Dedifferentiated amniotic fluid mesenchymal stem cell (primary cell): ENCODE results near the gene RAD17.
"Not testable (repeated sequence)": the region's sequence is repeated elsewhere in the genome, so short reads cannot be mapped to it uniquely, and the experiment has no call there.

Source experiments
- DNase-seq: peaks from one replicate; pipeline ENCODE4 v3.0.0-alpha.2; 2016; ENCODE audit errors: extremely low spot score

Gene RAD17

DNA sequence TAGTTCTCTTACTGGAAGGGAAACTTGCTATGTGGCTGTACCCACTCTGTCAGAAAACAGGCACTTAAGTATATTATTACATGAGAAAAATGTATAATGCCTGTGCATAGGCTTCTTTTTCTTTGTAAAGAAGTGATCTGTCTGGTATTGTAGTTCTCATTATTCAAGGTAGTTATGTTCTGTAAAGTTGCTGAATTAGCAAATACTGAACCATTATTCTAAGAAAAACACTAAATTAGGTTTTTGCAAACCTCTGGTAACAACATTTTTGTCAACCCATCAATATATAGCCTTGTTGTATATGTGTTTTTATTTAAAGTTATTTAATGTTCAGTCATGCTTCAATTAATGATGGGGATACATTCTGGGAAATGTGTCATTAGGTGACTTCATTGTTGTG, 8.8 kb downstream of the RAD17 start:
- DNase-seq = no peak

GRCh38 chr5:69404659-69405330, 35.2 kb downstream of the RAD17 start:
- DNase-seq = no peak

DNA sequence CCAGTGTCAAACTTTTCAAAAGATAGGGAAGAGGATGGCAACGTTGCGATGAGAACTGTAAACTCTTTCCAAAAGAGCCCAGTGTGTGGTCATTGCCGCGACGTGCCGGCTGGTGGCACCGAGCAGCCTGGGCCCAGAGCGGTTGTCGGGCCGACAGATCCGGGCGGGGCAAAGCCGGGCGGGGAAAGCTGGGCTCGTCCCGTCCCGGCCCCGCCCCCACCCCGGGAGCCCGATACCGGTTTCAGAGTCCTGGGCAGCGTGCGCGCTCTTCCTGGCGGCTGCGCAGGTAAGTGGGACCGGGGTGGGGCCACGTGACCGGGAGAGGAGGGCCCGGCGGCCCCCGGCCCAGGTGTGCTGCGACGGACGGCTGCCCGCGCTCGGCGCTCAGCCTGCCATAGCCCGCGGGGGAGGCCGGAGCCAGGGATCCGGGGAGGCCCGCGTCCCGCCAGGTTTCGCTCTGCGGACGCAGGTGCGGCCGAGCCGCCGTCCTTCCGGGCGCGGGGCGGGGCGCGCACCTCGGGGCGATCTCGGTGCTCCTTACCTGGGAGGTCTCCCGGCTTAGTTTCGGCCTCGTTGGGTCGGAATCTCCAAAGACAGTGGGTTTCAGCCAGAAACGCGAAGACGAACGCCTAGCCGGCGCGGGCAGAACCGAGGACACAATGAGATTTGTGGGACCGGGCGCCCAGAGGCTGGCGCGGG, 45.4 kb downstream of the RAD17 start, which contains the start of gene MARVELD2:
MARVELD2 (plus strand) TSS at position 232 of the 699 bp plus-strand sequence. CDS start 4,270 bp downstream, outside the sequence.
- DNase-seq = peak; percentile 60

DNA sequence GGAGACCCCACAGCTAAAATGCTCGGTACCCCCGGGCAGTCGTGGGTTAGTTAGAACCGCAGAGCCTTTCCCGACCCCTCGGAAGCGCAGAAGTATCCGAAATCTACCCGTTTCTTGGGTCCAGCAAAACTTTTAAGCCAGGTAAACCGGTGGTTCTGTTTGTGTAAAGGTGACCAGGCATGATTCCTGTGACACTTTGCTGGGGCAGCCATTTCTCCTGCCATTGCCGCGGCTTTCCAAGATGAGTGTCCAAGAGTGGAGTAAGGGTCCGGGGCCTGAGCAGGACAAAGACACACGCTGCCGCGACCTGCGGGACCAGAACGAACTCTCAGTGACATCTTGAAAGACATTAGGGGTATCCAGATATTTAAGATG, 46.0 kb downstream of the RAD17 start:
- DNase-seq = no peak

- no peak for DNase-seq
Observed at GRCh38 chr5:69416180-69416579, 46.6 kb downstream of the RAD17 start.

DNA sequence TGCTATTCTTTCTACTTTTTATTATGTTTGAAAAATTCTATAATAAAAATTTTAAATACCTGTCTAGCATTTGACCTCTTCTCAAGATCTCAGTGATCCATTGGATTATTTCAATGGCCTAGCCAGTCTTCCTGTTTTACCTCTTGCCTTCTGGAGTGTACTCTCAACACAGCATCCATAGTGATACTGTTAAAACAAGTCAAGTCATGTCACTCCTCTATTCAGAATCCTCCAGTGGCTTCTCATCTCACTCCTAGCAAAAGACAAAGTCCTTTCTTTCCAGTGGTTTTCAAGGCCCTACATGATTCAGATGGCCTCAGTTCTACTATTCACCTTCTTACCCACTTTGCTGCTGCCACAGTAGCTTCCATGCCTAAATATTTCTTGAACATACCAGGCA, 47.1 kb downstream of the RAD17 start:
- no peak for DNase-seq

GRCh38 chr5:69418554-69418953, 48.9 kb downstream of the RAD17 start:
- DNase-seq = no peak

- DNase-seq = no peak
Observed at GRCh38 chr5:69431424-69432303, 62.0 kb downstream of the RAD17 start.

DNA sequence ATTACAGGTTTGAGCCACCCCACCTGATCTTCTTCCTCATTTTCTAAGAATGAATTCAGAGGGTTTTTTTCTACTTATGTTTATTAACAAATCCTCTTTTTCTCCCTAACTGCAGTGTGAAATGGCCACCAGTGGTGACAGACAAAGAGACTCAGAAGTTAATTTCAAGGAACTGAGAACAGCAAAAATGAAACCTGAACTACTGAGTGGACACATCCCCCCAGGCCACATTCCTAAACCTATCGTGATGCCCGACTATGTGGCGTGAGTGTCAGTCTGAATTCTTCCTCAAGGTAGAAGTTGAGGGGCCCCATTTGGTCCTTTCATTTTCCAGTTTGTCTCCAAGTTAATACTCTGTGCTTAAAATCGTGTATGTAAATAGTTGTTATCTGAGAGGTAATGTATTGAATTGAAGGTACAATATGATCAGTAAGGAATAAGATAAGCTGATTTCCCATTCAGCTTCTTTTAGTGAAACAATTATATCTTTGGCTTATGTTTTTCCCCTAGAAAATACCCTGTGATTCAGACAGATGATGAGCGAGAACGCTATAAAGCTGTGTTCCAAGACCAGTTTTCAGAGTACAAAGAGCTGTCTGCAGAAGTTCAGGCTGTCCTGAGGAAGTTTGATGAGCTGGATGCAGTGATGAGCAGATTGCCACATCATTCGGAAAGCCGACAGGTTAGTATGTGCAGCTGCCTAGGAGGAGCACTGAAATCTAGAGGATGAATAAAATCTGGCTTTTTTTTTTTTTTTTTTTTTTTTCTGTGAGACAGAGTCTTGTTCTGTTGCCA, 63.0 kb downstream of the RAD17 start:
- no peak for DNase-seq

- DNase-seq = peak; percentile 52
Observed at GRCh38 chr5:69435276-69435884, 65.8 kb downstream of the RAD17 start.

- no peak for DNase-seq
Observed at GRCh38 chr5:69444127-69444754, 74.6 kb downstream of the RAD17 start.

DNA sequence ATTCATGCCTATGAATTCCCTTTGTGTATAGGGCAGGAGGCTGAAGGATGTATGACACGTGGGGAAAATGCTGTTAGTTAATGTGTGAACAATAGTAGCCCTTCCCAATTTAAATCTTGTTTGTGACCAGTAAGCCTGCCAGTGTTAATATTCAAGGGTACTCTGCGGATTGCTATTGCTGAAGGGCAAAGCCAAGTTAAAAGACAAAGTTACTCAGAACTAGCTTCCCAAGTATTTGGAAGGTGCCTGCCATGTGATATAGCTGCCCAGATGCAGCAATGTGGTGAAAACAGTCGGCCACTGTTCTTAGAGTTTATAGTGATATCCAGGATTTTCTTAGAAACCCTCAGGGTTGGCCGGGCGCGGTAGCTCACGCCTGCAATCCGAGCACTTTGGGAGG, 79.9 kb downstream of the RAD17 start:
- no peak for DNase-seq

DNA sequence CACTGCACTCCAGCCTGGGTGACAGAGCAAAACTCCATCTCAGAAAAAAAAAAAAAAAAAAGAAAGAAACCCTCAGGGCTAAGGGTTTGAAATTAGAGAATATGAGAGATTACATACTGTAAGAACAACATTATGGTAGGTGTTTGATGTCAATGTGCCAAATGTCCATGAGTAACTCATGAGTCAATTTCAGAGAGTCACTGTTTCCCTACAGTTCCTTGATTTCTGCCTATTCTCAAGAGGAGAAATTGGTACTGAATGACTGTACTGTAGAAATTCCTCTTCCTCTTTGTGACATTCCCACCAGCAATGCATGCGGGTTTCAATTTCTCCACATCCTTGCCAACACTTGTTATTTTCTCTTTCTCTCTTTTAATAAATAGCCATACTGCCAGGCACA, 80.5 kb downstream of the RAD17 start:
- DNase-seq = peak; percentile 53

DNA sequence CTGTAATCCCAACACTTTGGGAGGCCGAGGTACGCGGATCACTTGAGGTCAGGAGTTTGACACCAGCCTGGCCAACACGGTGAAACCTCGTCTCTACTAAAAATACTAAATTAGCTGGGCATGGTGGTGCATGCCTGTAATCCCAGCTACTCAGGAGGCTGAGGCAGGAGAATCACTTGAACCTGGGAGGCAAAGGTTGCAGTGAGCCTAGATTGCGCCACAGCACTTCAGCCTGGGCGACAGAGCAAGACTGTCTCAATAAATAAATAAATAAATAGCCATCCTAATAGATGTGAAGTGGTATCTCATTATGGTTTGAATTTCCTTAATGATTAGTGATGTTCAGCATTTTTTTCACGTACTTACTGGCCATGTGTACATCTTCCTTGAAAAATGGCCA, 80.9 kb downstream of the RAD17 start:
- not testable (repeated sequence) for DNase-seq

DNA sequence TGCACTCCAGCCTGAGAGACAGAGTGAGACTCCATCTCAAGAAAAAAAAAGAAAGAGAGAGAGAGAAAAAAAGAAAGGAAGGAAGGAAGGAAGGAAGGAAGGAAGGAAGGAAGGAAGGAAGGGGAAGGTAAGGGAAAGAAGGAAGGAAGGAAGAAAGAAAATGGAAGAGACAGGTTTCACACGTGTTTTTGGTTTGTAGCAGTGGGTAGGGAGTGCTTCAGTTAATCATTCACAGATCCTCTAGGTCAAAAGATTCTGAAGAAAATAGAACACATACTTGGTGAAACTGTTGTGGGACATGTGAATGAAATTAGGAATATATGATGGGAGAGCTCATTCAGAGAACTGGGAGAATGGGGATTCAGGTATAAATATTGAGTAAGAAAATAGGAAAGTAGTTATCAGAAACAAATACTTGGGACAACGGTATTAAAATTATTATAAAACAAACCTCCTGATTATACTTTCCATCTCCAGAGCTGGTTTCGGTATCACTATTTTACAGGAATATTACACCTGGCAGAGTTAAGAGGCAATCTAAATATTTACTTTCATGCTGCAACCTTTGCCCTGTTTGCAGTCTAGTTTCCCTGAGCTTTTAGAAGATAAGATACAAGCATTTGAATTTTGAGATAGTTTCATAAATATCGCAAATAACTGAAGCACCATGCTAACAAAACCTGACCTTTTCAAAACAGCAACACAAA, 82.5 kb downstream of the RAD17 start:
- DNase-seq = no peak

- not testable (repeated sequence) for DNase-seq
Observed at GRCh38 chr5:69453487-69453886, 83.9 kb downstream of the RAD17 start.

DNA sequence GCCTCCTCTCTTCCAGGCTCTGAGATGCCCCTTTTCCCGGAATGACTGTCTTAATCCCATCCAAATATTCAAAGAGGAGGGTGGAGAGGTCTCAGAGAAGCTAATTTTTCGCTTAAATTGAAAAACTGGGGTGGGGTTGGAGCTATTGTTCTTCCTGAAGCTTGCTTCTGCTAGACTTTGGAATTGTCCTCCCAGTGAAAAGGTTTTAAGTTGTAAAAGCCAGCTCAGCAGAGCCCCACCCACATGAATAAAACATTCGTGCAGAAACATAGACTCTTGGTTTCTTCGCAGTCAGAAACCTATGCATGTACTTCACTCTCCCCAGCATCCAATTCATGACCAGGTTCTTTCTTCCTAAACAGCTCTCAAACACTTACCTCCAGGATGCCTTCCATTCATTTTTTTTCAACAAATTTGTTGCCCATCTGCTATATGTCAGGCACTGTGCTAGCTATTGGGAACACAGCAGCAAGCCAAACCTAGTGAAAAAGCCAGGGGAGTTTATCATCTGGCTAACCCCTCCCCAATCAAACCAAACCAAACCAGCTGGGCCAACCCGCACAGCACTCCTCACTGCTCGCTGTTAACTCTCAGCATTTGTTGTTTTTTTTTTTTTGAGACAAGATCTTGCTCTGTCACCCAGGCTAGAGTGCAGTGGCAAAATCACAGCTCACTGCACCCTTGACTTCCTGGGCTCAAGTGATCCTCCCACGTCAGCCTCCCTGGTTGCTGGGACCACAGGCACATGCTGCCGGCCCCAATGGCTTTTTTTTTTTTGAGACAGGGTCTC, 85.0 kb downstream of the RAD17 start:
- no peak for DNase-seq

- not testable (repeated sequence) for DNase-seq
Observed at GRCh38 chr5:69455428-69455988, 85.9 kb downstream of the RAD17 start.

DNA sequence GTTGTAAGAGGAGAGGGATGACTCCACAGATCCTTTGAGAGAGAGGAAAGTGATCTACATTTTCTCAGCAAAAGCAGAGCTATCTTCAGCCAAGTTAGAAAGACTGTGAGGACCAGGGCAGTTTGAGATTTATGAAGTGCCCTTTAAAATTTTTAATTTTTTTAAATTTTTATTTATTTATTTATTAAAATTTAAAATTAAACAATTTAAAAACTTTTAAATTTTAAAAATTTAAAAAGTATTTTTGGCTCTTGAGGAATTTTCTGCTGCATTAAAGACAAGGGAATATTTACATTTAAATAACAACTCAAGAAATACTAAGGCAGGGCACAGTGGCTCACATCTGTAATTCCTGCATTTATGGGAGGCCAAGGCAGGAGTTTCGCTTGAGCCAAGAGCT, 92.6 kb downstream of the RAD17 start:
- no peak for DNase-seq
